ENCODE data around the gene SMARCAL1. TPM values are rescaled to one million over a fixed set of nuclear protein-coding genes. Genes with fewer than 3 reads are reported as not detected.

SMARCAL1 gene
- total and polyA plus RNA-seq, 2 of the 13 experiments (the other 11 are each of a cell fraction or from before 2014, with no cell fraction given): 12.7 to 21.3 TPM

- ChIA-PET CTCF (ENCODE audit: low intra/inter-chr PET ratio, low total read pairs) (no interaction called here), POLR2A (no interaction called here)
- Histone ChIP-seq H3K4me1 (ENCODE audit: insufficient read depth, low read length) (no peaks in the 10 kb centered on the region), H3K79me2 (ENCODE audit: insufficient read depth, low read length) (no peaks in the 10 kb centered on the region), H2AFZ (ENCODE audit: low read length) (no peak overlapping the region), H3K36me3 (replicated peaks in 1 of 2; ENCODE audit: control insufficient read depth in 1 of 2, insufficient read depth in 2 of 2, low read length in 2 of 2) (no peaks in the 10 kb centered on the region), H4K20me1 (ENCODE audit: insufficient read depth, low read length) (no peaks in the 10 kb centered on the region), H3K27ac (ENCODE audit: extremely low read length, insufficient read depth, low read length) (no peak overlapping the region), H3K9me3 (ENCODE audit: low read length) (no peaks in the 10 kb centered on the region), H3K4me3 (replicated peaks in 1 of 3; ENCODE audit: insufficient read depth in 1 of 3, low read depth in 2 of 3, low read length in 3 of 3) (no peak overlapping the region), H3K9ac (ENCODE audit: insufficient read depth, low read depth, low read length) (no peak overlapping the region), H3K27me3 (ENCODE audit: control insufficient read depth in 1 of 2, insufficient read depth in 2 of 2, low read length in 2 of 2) (no peaks in the 10 kb centered on the region), H3K4me2 (ENCODE audit: low read depth, low read length) (no peak overlapping the region)
- DNase-seq (ENCODE audit: low spot score): no peak
- no peak for FAIRE-seq
- intact Hi-C loops (cut with micrococcal nuclease; ENCODE audit: unreplicated experiment): no loop called here
- in situ Hi-C loops (cut with HindIII; ENCODE audit: extremely low pct_ligation_motif_present, low pct_unique_long_range_greater_than_20kb): no loop called here
- no peak for TF ChIP-seq ZNF572 (CRISPR knock-in tag; IDR thresholded peaks at IDR 0.05)
- peak; percentile 70 for TF ChIP-seq MAFF (IDR thresholded peaks at IDR 0.05; ENCODE audit: low read depth, low read length)
- no peak for TF ChIP-seq ETV5 (CRISPR knock-in tag; IDR thresholded peaks at IDR 0.05; ENCODE audit: borderline replicate concordance)
- no peak for TF ChIP-seq ZBTB34 (CRISPR knock-in tag; IDR thresholded peaks at IDR 0.05)
- no peak for TF ChIP-seq ZNF136 (CRISPR knock-in tag; IDR thresholded peaks at IDR 0.05; ENCODE audit: low read depth)
- TF ChIP-seq HNF4G (IDR thresholded peaks at IDR 0.05; ENCODE audit: borderline replicate concordance, low read depth, low read length): no peak
- TF ChIP-seq HNF4G (CRISPR knock-in tag; IDR thresholded peaks at IDR 0.05; ENCODE audit: borderline replicate concordance, low read depth): no peak
- TF ChIP-seq SNAI1 (CRISPR knock-in tag; IDR thresholded peaks at IDR 0.05; ENCODE audit: borderline replicate concordance): no peak
- no peak for TF ChIP-seq ZSCAN25 (CRISPR knock-in tag; IDR thresholded peaks at IDR 0.05)
- peak; percentile 8; the same call in 1 of the 2 replicates for TF ChIP-seq CREB1 (IDR thresholded peaks at IDR 0.05)
- TF ChIP-seq CREB1 (CRISPR knock-in tag; IDR thresholded peaks at IDR 0.05): no peak
- TF ChIP-seq RBFOX2 (IDR thresholded peaks at IDR 0.05; ENCODE audit: low read depth, low read length): no peak
- peak; percentile 65 to 76 for TF ChIP-seq MAFK (conservative IDR thresholded peaks at IDR 0.05 in 1 of 2, IDR thresholded peaks at IDR 0.05 in 1 of 2; ENCODE audit: low read length in 2 of 2)
- no peak for ATAC-seq
- no TSS peak for BruUV-seq (replicated peaks)
- WGBS (ENCODE audit: low lambda C conversion rate): 2% methylated on average over 2 of the region's 2 CpGs
These were observed 26.8 kb upstream of the SMARCAL1 start for GRCh38 chr2:216385478-216385877.
